ENCODE measurements around the gene CEP170B.

GRCh38 chr14:104821229-104821945, 43.7 kb upstream of the CEP170B start:
- no peak for TF ChIP-seq CTCF (IDR thresholded peaks at IDR 0.05)
- no peak for TF ChIP-seq EZH2 (IDR thresholded peaks at IDR 0.05; ENCODE audit: borderline replicate concordance, insufficient read depth, low read depth, low read length, poor library complexity, severe bottlenecking)
